ENCODE data around the gene GNL2. TPM values are rescaled to one million over a fixed set of nuclear protein-coding genes. Genes with fewer than 3 reads are reported as not detected.
"Not testable (repeated sequence)": the region's sequence is repeated elsewhere in the genome, so short reads cannot be mapped to it uniquely, and the experiment has no call there.

Gene GNL2
- total RNA-seq, 1 donor: 72.7 TPM

GRCh38 chr1:37570528-37571334 lies 25.0 kb downstream of the GNL2 start:
- H3K4me3 ChIP-seq (ENCODE audit: low read depth, low read length): no peak overlapping the region
- TF ChIP-seq CTCF (IDR thresholded peaks at IDR 0.05; ENCODE audit: insufficient read depth, low read length): no peak
- no peak for DNase-seq (ENCODE audit: low read depth)

- TF ChIP-seq CTCF (IDR thresholded peaks at IDR 0.05; ENCODE audit: insufficient read depth, low read length): no peak
- peak; percentile 57 for DNase-seq (ENCODE audit: low read depth)
Observed at GRCh38 chr1:37567023-37567422, 28.7 kb downstream of the GNL2 start.

GRCh38 chr1:37564892-37565291 lies 30.8 kb downstream of the GNL2 start:
- no peak overlapping the region for H3K4me3 ChIP-seq (ENCODE audit: low read depth, low read length)
- DNase-seq (ENCODE audit: low read depth): no peak
- no peak for TF ChIP-seq CTCF (IDR thresholded peaks at IDR 0.05; ENCODE audit: insufficient read depth, low read length)

More at GRCh38 chr1:37567023-37567422, 28.7 kb downstream of the GNL2 start:
- no peak overlapping the region for H3K4me3 ChIP-seq (ENCODE audit: low read depth, low read length)

- no peak for DNase-seq (ENCODE audit: low read depth)
- TF ChIP-seq CTCF (IDR thresholded peaks at IDR 0.05; ENCODE audit: insufficient read depth, low read length): no peak
- H3K4me3 ChIP-seq (ENCODE audit: low read depth, low read length): no peak overlapping the region
Observed at GRCh38 chr1:37562984-37563383, 32.8 kb downstream of the GNL2 start.

GRCh38 chr1:37561133-37562132 lies 34.3 kb downstream of the GNL2 start:
- peak; percentile 35 for DNase-seq (ENCODE audit: low read depth)
- TF ChIP-seq CTCF (IDR thresholded peaks at IDR 0.05; ENCODE audit: insufficient read depth, low read length): peak; percentile 57
- H3K4me3 ChIP-seq (ENCODE audit: low read depth, low read length): no peak overlapping the region

- H3K4me3 ChIP-seq (ENCODE audit: low read depth, low read length): no peak overlapping the region
- TF ChIP-seq CTCF (IDR thresholded peaks at IDR 0.05; ENCODE audit: insufficient read depth, low read length): no peak
- no peak for DNase-seq (ENCODE audit: low read depth)
Observed at GRCh38 chr1:37560401-37561132, 35.2 kb downstream of the GNL2 start.

GRCh38 chr1:37559957-37560379 lies 35.8 kb downstream of the GNL2 start:
- H3K4me3 ChIP-seq (ENCODE audit: low read depth, low read length); DNase-seq (ENCODE audit: low read depth): not testable (repeated sequence)
